TTC549 (cell line): Measurements from ENCODE around the gene SLC5A10.

Experiments
- FAIRE-seq: peaks from 2 replicates; lab custom pipeline; 2012; peaks lifted over from hg19 to GRCh38; lab: Jason Lieb, UNC

Gene SLC5A10

GRCh38 chr17:19003543-19004420 lies 51.8 kb downstream of the SLC5A10 start:
- FAIRE-seq, result no peak

- no peak for FAIRE-seq
These were observed 52.6 kb downstream of the SLC5A10 start, which contains the start of gene FAM83G for GRCh38 chr17:19004421-19005136. TSS of gene FAM83G (minus strand) at chr17:19004764. CDS start at chr17:19004041, 723 bp downstream.

- FAIRE-seq, result no peak
These were observed 53.3 kb downstream of the SLC5A10 start for GRCh38 chr17:19005137-19005773.

- no peak for FAIRE-seq
These were observed 53.9 kb downstream of the SLC5A10 start for GRCh38 chr17:19005789-19006430.

- no peak for FAIRE-seq
These were observed 54.7 kb downstream of the SLC5A10 start for GRCh38 chr17:19006698-19007097.

- FAIRE-seq, result no peak
These were observed 58.0 kb downstream of the SLC5A10 start for GRCh38 chr17:19009970-19010369.

- no peak for FAIRE-seq
These were observed 59.0 kb downstream of the SLC5A10 start for GRCh38 chr17:19010729-19011505.

GRCh38 chr17:19011581-19011980 lies 59.6 kb downstream of the SLC5A10 start:
- FAIRE-seq, result no peak

GRCh38 chr17:19012171-19013080 lies 60.5 kb downstream of the SLC5A10 start:
- FAIRE-seq, result no peak

- FAIRE-seq, result no peak
These were observed 61.3 kb downstream of the SLC5A10 start for GRCh38 chr17:19013226-19013625.

GRCh38 chr17:19013806-19014627 lies 62.1 kb downstream of the SLC5A10 start:
- no peak for FAIRE-seq

- no peak for FAIRE-seq
These were observed 62.8 kb downstream of the SLC5A10 start for GRCh38 chr17:19014628-19015215.

GRCh38 chr17:19015428-19015827 lies 63.5 kb downstream of the SLC5A10 start:
- no peak for FAIRE-seq

GRCh38 chr17:19016297-19016696 lies 64.3 kb downstream of the SLC5A10 start:
- no peak for FAIRE-seq

GRCh38 chr17:19016881-19017280 lies 64.9 kb downstream of the SLC5A10 start:
- no peak for FAIRE-seq

- FAIRE-seq, result no peak
These were observed 65.4 kb downstream of the SLC5A10 start for GRCh38 chr17:19017401-19017800.

GRCh38 chr17:19017804-19018599 lies 66.0 kb downstream of the SLC5A10 start:
- no peak for FAIRE-seq

- FAIRE-seq, result no peak
These were observed 66.6 kb downstream of the SLC5A10 start for GRCh38 chr17:19018600-19018950.
